ENCODE measurements around the gene WFDC1. TPM values are rescaled to one million over a fixed set of nuclear protein-coding genes. Genes with fewer than 3 reads are reported as not detected.

Gene WFDC1
- 0.05 and 12.5 TPM in 2 replicates for total RNA-seq

GRCh38 chr16:84294531-84295142, at the start of gene WFDC1:
Gene WFDC1, plus strand, starts transcription at chr16:84294878. Its CDS starts 94 bp downstream, at chr16:84294972.

GRCh38 chr16:84368308-84368996, 73.8 kb downstream of the WFDC1 start, which contains the start of gene ATP2C2:
Gene ATP2C2, plus strand, starts transcription at chr16:84368538. Its CDS starts 78 bp downstream, at chr16:84368616.

Other genes with a start within 250 kb of the WFDC1 start
- gene MBTPS1, start 177.9 kb upstream of the WFDC1 start, total RNA-seq = 156 and 158 TPM in 2 replicates
- 28.2 and 34.7 TPM in 2 replicates for gene HSDL1, start 149.7 kb upstream of the WFDC1 start, total RNA-seq
- under 0.01 TPM in 1 of 2 replicates, not detected in the other for gene DNAAF1, start 149.6 kb upstream of the WFDC1 start, total RNA-seq
- 15.7 and 19.0 TPM in 2 replicates for gene TAF1C, start 107.8 kb upstream of the WFDC1 start, total RNA-seq
- not detected in 2 replicates for gene ADAD2, start 103.7 kb upstream of the WFDC1 start, total RNA-seq
- not detected in 2 replicates for gene KCNG4, start 54.9 kb upstream of the WFDC1 start, total RNA-seq
- gene ATP2C2, start 73.7 kb downstream of the WFDC1 start, total RNA-seq = not detected in 2 replicates
- gene MEAK7, start 209.8 kb downstream of the WFDC1 start, total RNA-seq = 14.8 and 50.7 TPM in 2 replicates

All from smooth muscle cell of the umbilical artery (primary cell).